Adrenal gland (tissue), 5 donors: ENCODE measurements around the gene KTN1.

Experiments used
- POLR2A ChIP-seq, 2 donors: fragments of 450-650 bp; IDR thresholded peaks; one replicate each; pipeline ENCODE4 v1.6.1; 2017; ENCODE audit warnings: antibody characterized with exemption in 2 of 2, mild to moderate bottlenecking in 2 of 2, moderate library complexity in 1 of 2
- TF ChIP-seq, protein P1 (sequence below), 6 experiments: fragments of 450-650 bp in 4 of 6; fragments of 200-600 bp in 2 of 6; sonication (generic) in 1 of 6; IDR thresholded peaks; 1 replicate in 5 of 6; 2 replicates in 1 of 6; pipeline versions ENCODE4 v1.5.1 to v1.8.0; 2016 to 2021; ENCODE audit warnings: antibody characterized with exemption in 6 of 6, mild to moderate bottlenecking in 2 of 6, moderate library complexity in 1 of 6
- donor health status: DM: no; HTN: no; CAD: no.

DNA sequence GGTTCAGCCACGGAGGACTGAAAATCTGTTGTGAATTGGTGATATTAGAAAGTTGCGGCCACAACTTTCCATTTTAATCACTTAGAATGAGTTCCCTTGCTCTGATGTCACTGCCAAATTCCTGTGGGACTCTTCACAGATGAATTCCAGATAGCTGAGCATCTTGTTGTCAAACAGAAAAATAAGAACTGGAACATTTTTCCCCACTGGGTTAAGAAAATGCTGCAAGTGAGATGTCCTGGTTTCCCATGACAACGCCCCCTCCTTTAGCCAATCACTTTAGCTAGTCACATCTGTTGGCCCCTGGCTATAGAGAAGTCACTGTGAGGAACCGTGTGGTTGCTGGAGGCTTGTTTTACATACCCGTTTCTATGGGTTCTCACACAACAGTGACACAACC, 135.9 kb downstream of the KTN1 start:
- TF ChIP-seq, protein P1, sequence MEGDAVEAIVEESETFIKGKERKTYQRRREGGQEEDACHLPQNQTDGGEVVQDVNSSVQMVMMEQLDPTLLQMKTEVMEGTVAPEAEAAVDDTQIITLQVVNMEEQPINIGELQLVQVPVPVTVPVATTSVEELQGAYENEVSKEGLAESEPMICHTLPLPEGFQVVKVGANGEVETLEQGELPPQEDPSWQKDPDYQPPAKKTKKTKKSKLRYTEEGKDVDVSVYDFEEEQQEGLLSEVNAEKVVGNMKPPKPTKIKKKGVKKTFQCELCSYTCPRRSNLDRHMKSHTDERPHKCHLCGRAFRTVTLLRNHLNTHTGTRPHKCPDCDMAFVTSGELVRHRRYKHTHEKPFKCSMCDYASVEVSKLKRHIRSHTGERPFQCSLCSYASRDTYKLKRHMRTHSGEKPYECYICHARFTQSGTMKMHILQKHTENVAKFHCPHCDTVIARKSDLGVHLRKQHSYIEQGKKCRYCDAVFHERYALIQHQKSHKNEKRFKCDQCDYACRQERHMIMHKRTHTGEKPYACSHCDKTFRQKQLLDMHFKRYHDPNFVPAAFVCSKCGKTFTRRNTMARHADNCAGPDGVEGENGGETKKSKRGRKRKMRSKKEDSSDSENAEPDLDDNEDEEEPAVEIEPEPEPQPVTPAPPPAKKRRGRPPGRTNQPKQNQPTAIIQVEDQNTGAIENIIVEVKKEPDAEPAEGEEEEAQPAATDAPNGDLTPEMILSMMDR (IDR thresholded peaks at IDR 0.05): no peak
- TF ChIP-seq POLR2A (IDR thresholded peaks at IDR 0.05): no peak
